H1 (cell line): Measurements from ENCODE around the gene DDX21.

Experiments
- CEBPB ChIP-seq: IDR thresholded peaks from 2 replicates; pipeline ENCODE4 v1.6.1; 2012; ENCODE audit warnings: low read depth, low read length
- EZH2 ChIP-seq: fragments of 200-600 bp; sonication (generic); IDR thresholded peaks from 2 replicates; pipeline ENCODE4 v1.7.1; 2012; ENCODE audit warnings: low read depth, mild to moderate bottlenecking, moderate library complexity, low read length, inconsistent platforms; ENCODE audit not compliant: severe bottlenecking
- FOSL1 ChIP-seq: IDR thresholded peaks from 2 replicates; pipeline ENCODE4 v1.6.1; 2011; ENCODE audit warnings: mild to moderate bottlenecking, low read depth, low read length, moderate library complexity; ENCODE audit not compliant: insufficient read depth
- MAFK ChIP-seq: IDR thresholded peaks from 2 replicates; pipeline ENCODE4 v1.6.1; 2012; ENCODE audit warnings: low read depth, mild to moderate bottlenecking, improper control_type of control experiment, low read length
- POLR2A ChIP-seq, 2 experiments: IDR thresholded peaks; 1 replicate in 1 of 2; 2 replicates in 1 of 2; pipeline ENCODE4 v1.6.1; 2011; ENCODE audit warnings: low read depth in 2 of 2, low read length in 2 of 2, mild to moderate bottlenecking in 2 of 2; ENCODE audit errors: control extremely low read depth in 1 of 2
- POLR2AphosphoS5 ChIP-seq: IDR thresholded peaks from 2 replicates; pipeline ENCODE4 v1.6.1; 2011; ENCODE audit warnings: low read depth, low read length
- YY1 ChIP-seq: IDR thresholded peaks from 2 replicates; pipeline ENCODE4 v1.6.1; 2011; ENCODE audit warnings: low read depth, mild to moderate bottlenecking, low read length
- TF ChIP-seq, protein P1 (sequence below), 3 experiments: IDR thresholded peaks; 1 replicate in 2 of 3; 2 replicates in 1 of 3; pipeline versions ENCODE4 v1.5.1 to v1.6.1; 2011; ENCODE audit warnings: low read length in 3 of 3, mild to moderate bottlenecking in 3 of 3, inconsistent platforms in 2 of 3, low read depth in 1 of 3, moderate library complexity in 1 of 3; ENCODE audit not compliant: insufficient read depth in 1 of 3; ENCODE audit errors: control extremely low read depth in 1 of 3

- no peak for TF ChIP-seq CEBPB
- TF ChIP-seq YY1: no peak
- no peak for TF ChIP-seq POLR2AphosphoS5
- TF ChIP-seq FOSL1: no peak
- TF ChIP-seq, protein P1, sequence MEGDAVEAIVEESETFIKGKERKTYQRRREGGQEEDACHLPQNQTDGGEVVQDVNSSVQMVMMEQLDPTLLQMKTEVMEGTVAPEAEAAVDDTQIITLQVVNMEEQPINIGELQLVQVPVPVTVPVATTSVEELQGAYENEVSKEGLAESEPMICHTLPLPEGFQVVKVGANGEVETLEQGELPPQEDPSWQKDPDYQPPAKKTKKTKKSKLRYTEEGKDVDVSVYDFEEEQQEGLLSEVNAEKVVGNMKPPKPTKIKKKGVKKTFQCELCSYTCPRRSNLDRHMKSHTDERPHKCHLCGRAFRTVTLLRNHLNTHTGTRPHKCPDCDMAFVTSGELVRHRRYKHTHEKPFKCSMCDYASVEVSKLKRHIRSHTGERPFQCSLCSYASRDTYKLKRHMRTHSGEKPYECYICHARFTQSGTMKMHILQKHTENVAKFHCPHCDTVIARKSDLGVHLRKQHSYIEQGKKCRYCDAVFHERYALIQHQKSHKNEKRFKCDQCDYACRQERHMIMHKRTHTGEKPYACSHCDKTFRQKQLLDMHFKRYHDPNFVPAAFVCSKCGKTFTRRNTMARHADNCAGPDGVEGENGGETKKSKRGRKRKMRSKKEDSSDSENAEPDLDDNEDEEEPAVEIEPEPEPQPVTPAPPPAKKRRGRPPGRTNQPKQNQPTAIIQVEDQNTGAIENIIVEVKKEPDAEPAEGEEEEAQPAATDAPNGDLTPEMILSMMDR (IDR thresholded peaks at IDR 0.05; ENCODE audit: control extremely low read depth in 1 of 3, insufficient read depth in 1 of 3, low read depth in 1 of 3, low read length in 3 of 3): no peak
- no peak for TF ChIP-seq EZH2
- no peak for TF ChIP-seq POLR2A (IDR thresholded peaks at IDR 0.05; ENCODE audit: control extremely low read depth in 1 of 2, low read depth in 2 of 2, low read length in 2 of 2)
- no peak for TF ChIP-seq MAFK
Observed at GRCh38 chr10:68954904-68955303, 1.1 kb upstream of the DDX21 start.
